PFSK-1 (cell line): ENCODE results near the gene DDX25.

Experiments
- FOXP2 ChIP-seq: optimal IDR thresholded peaks from 2 replicates; pipeline ENCODE3; 2011; ENCODE audit warnings: borderline replicate concordance, control low read depth, inconsistent platforms; ENCODE audit not compliant: insufficient read depth; ENCODE audit errors: extremely low read length, extremely low read depth
- POLR2AphosphoS5 ChIP-seq: IDR thresholded peaks from 2 replicates; pipeline ENCODE4 v1.6.1; 2012; ENCODE audit warnings: low read depth, mild to moderate bottlenecking, control low read depth, low read length, moderate library complexity
- REST ChIP-seq, 2 experiments: IDR thresholded peaks; 2 replicates each; pipeline versions ENCODE4 v1.6.1 to v1.8.0; 2011 to 2012; ENCODE audit warnings: low read depth in 2 of 2, low read length in 2 of 2, control low read depth in 1 of 2, inconsistent platforms in 1 of 2, mild to moderate bottlenecking in 1 of 2, moderate library complexity in 1 of 2; ENCODE audit not compliant: insufficient read depth in 1 of 2
- SIN3A ChIP-seq: IDR thresholded peaks from 2 replicates; pipeline ENCODE4 v1.6.1; 2012; ENCODE audit warnings: mild to moderate bottlenecking, low read length, moderate library complexity, borderline replicate concordance; ENCODE audit not compliant: insufficient read depth
- TAF1 ChIP-seq: IDR thresholded peaks from 2 replicates; pipeline ENCODE4 v1.6.1; 2012; ENCODE audit warnings: low read length, control low read depth, borderline replicate concordance; ENCODE audit not compliant: insufficient read depth

The DDX25 gene

GRCh38 chr11:125957618-125958332 lies 53.5 kb downstream of the DDX25 start:
- TF ChIP-seq POLR2AphosphoS5 = no peak
- no peak for TF ChIP-seq REST (IDR thresholded peaks at IDR 0.05; ENCODE audit: insufficient read depth in 1 of 2, low read depth in 2 of 2, low read length in 2 of 2)
- no peak for TF ChIP-seq SIN3A
- no peak for TF ChIP-seq FOXP2
- TF ChIP-seq TAF1 = no peak

- TF ChIP-seq TAF1 = no peak
- TF ChIP-seq POLR2AphosphoS5 = no peak
- TF ChIP-seq FOXP2 = no peak
- TF ChIP-seq REST (IDR thresholded peaks at IDR 0.05; ENCODE audit: insufficient read depth in 1 of 2, low read depth in 2 of 2, low read length in 2 of 2) = no peak
- no peak for TF ChIP-seq SIN3A
Observed at GRCh38 chr11:125958872-125959400, 54.6 kb downstream of the DDX25 start.

GRCh38 chr11:125959511-125959910 lies 55.2 kb downstream of the DDX25 start:
- no peak for TF ChIP-seq SIN3A
- no peak for TF ChIP-seq REST (IDR thresholded peaks at IDR 0.05; ENCODE audit: insufficient read depth in 1 of 2, low read depth in 2 of 2, low read length in 2 of 2)
- TF ChIP-seq TAF1 = no peak
- TF ChIP-seq POLR2AphosphoS5 = no peak
- no peak for TF ChIP-seq FOXP2

GRCh38 chr11:125959931-125960330 lies 55.6 kb downstream of the DDX25 start:
- TF ChIP-seq FOXP2 = no peak
- no peak for TF ChIP-seq SIN3A
- no peak for TF ChIP-seq POLR2AphosphoS5
- TF ChIP-seq REST (IDR thresholded peaks at IDR 0.05; ENCODE audit: insufficient read depth in 1 of 2, low read depth in 2 of 2, low read length in 2 of 2) = no peak
- TF ChIP-seq TAF1 = no peak
